LNCAP (cell line): ENCODE measurements around the gene TMPRSS2.

Source experiments
- TF ChIP-seq, protein P1 (sequence below): fragments of 450-650 bp; IDR thresholded peaks from 2 replicates; pipeline ENCODE4 v1.5.1; 2017; ENCODE audit warnings: mild to moderate bottlenecking

The TMPRSS2 gene

DNA sequence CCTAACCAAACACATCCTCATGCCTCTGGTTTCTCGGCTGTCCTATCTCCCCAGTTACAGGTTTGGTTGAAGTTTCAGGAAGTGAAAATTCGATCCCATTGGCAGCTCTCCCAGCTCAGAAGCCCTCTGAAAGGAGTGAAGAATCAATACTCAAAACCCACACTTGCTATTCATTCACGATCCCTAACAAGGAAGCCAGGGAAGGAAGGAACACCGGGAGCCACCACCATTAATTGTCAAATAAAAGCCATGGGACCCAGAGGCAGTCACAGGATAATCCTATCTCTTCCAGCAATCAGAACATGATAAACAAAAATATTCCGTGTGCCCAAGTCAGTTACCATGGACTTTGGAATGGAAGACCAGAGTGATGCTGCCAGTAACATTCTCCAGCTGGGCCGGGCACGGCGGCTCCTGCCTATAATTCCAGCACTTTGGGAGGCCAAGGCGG, 7.0 kb downstream of the TMPRSS2 start:
- TF ChIP-seq, protein P1, sequence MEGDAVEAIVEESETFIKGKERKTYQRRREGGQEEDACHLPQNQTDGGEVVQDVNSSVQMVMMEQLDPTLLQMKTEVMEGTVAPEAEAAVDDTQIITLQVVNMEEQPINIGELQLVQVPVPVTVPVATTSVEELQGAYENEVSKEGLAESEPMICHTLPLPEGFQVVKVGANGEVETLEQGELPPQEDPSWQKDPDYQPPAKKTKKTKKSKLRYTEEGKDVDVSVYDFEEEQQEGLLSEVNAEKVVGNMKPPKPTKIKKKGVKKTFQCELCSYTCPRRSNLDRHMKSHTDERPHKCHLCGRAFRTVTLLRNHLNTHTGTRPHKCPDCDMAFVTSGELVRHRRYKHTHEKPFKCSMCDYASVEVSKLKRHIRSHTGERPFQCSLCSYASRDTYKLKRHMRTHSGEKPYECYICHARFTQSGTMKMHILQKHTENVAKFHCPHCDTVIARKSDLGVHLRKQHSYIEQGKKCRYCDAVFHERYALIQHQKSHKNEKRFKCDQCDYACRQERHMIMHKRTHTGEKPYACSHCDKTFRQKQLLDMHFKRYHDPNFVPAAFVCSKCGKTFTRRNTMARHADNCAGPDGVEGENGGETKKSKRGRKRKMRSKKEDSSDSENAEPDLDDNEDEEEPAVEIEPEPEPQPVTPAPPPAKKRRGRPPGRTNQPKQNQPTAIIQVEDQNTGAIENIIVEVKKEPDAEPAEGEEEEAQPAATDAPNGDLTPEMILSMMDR, result no peak

DNA sequence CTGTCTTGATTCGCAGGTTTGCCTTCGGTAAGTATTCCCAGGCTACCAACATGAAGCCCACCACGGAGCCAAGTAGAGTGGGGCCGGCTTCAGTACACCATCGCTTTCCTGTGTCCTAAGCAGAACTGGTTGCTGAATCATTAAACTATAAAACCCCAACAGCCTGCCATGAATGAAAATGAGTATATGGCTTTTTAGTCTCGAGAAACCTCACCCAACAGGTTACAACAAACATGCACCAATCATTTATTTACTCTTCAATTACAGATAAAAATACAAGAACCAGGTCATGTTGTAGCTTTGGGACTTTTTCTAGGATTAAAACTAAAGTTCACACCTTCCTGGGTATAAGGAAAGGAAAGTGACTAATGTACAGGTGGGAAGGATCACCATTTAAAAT, 7.6 kb downstream of the TMPRSS2 start:
- TF ChIP-seq, protein P1, result no peak

DNA sequence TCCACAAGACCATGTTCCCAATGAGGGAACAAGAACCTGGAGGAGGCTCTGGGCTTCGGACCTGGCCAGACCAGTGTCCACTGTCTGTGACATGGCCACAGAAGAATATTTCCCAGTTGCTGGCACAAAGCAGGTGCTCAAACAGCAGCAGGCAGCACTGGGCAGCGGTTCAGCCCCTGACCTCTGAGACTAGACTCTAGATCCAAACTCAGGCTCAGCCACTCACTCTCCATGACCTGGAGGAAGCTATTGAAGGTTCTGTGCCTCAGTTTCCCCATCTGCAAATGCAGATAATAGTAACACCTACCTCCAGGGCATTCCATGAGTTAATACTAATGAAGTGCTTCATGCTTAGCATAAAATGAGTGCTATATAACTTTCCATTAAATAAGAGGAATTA, 8.0 kb downstream of the TMPRSS2 start:
- TF ChIP-seq, protein P1, result no peak

DNA sequence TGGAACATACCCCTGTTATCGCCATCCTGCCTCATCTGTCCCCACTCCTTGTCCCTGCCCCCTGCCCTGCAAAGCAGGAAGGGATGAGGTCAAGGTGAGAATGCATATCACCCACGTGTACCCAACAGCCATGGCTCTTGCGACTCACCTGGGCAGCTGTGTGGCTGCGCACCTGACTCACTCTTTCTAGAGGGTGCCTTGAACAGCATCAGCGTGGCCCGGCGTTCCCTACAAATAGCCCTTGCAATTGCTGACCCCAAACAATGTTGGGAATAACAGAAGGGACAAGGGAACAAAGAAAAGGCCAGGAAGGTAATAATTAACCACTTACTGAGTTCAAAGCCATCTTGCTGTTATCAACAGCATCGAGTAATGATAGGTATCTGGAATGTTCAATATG, 10.2 kb downstream of the TMPRSS2 start:
- TF ChIP-seq, protein P1, result no peak

DNA sequence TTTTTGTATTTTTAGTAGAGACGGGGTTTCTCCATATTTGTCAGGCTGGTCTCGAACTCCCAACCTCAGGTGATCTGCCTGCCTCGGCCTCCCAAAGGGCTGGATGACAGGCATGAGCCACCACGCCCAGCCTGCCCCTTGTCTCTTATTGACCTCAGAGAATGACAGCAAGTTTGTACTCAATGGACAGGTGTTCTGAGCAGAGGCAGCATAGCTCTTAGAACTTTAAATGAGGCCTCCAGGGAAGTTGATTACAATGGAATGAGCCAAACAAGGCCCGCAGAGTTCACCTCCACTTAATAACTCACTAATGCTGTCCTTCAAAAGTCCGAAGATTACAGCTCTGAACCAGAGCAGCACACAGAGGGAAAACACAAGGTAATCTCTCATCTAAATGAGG, 10.9 kb downstream of the TMPRSS2 start:
- TF ChIP-seq, protein P1, result no peak

DNA sequence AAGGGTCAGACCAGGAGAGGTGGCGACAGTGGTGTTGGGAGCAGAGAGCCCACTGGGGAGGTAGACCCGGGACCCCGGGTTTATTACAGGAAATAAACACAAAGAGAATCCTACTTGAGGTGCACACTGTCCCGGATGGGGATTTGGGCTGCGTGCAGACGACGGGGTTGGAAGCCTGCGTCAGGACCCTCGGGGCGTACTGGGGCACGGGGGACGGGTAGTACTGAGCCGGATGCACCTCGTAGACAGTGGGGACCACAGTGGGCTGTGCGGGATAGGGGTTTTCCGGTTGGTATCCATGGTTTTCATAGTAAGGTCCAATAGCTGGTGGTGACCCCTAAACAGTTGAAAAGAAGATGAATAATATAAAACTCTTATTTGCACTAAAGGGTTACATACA, 13.7 kb downstream of the TMPRSS2 start:
- TF ChIP-seq, protein P1, result no peak

DNA sequence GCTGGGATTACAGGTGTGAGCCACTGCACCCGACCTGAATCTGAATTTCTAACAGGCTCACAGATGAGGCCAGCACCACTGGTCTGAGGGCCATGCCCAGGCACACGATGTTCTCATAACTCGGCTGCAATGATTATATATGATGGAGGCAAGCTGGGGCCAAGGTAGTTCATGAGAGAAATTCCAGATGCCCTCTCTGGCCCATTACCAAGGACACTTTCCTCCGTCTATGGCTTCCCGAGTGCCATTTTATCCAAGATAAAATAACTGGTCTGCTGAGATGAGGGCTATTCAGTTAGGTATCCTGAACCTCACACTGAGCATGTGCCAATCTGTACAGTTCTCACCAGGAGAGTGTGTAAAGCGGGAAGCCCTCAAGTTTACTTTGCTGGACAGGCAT, 16.5 kb downstream of the TMPRSS2 start:
- TF ChIP-seq, protein P1, result no peak

DNA sequence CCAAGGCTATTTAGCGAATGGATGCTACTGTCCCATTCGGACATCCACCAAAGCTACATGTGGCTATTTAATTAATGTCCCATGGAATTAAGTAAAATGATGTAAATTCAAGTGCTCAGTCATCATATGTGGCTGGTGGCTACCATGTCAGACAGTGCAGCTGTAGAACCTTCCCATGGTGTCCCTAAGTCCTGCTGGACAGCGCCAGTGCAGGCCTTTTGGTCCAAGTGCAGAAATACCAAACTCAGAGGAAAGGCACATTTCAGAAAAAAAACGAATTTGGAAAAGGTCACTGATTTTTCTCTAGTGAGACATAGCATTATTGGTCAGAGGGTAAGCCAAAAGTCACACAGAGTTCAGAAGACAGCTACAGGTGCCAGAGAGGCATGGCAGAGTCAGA, 17.6 kb downstream of the TMPRSS2 start:
- TF ChIP-seq, protein P1, result no peak
